HG03280 (cell line): ENCODE results near the gene SERPINH1.

ENCODE experiments used
- ATAC-seq: cut with Tn5 transposase; IDR thresholded peaks from one replicate; pipeline ENCODE4 v1.9.1; 2021; ENCODE audit warnings: mild to moderate bottlenecking, moderate library complexity; ENCODE audit not compliant: unreplicated experiment

SERPINH1 gene

DNA sequence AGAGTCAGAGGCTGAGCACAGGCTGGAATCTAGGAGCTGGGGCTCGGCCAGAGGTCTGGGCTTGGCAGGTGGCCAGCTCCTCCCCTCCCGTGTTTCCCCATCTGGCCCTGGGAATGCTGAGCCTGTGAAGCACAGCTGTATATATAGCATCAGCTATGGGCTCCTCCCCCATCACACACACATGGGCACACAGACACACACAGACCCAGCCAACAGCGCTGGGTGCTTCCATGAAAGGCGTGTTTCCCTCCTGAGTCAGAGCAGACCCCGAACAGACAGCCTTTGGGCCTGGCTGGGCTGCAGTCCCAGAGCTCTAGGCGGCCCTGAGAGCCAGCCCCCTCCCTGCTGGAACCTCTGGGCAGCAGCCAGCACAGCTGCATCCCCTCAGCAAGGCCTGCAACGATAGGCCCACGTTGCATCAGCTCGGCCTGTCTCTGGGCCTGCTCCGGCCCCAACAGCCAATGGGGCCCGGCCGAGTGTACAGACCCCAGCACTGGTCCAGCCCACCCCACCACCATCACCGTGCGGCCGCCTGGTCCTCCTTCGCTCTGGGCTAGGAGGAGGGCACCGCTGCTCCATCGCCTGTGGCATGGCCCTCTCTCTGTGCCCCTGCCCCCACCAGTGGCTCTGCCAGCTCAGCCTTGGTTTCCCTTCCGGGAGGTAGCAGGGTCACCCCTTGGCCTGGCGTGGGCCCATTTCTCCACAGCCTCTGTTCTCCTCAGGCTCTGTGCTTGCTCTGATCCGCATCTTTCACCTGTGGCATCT is 7.6 kb upstream of the SERPINH1 start:
- no peak for ATAC-seq

DNA sequence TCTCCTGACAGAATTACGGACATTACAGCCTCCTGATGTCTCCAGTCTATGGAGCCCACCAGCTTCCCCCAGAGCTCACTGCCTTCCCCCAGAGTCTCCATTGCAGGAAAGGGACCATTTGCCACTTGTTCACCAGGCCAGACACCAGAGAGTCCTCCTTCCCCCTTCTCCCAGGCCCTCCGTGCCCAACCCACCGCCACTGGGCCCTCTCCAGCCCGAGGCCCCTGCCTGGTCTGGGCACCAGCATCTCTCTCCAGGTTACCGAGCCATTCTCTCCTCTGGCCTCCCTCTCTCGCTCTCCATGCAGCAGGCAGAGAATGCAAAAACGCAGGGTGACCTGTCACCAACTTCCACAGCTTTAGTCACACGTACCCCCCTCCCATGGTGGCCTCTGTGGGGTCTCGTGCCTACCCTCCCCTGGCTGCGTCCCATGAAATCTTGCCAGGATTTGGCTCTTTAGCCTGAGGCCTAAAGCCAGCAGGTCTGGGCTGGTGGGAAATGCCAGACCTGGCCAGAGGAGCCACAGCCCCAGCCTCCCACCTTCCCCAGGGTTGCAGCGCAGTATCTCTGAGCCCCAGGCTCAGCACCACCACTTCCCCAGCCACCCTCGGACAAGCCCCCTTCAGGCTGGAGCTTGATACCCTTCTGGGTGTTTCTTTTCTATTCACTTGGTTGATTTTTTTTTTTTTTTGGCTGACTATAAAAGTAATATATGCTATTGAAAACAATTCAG is 6.8 kb upstream of the SERPINH1 start:
- ATAC-seq: no peak

DNA sequence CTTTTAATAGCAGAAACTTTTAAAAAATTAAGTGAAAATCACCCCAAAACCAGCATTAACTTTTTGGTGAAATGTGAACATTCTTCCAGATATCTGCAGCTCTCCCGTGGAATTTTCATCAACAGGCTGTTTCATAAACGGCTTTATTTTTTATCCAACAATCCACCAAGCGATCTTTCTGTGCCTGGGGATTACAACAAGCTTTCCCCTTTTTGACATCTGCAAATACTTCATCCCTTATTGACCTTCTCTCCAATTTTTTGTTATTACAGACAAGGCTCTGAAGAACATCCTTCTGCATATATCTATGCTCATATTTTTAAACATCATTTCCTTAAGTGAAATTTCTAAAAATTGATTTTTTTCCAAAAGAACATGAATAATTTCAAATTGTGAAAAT is 5.8 kb upstream of the SERPINH1 start:
- ATAC-seq: no peak

DNA sequence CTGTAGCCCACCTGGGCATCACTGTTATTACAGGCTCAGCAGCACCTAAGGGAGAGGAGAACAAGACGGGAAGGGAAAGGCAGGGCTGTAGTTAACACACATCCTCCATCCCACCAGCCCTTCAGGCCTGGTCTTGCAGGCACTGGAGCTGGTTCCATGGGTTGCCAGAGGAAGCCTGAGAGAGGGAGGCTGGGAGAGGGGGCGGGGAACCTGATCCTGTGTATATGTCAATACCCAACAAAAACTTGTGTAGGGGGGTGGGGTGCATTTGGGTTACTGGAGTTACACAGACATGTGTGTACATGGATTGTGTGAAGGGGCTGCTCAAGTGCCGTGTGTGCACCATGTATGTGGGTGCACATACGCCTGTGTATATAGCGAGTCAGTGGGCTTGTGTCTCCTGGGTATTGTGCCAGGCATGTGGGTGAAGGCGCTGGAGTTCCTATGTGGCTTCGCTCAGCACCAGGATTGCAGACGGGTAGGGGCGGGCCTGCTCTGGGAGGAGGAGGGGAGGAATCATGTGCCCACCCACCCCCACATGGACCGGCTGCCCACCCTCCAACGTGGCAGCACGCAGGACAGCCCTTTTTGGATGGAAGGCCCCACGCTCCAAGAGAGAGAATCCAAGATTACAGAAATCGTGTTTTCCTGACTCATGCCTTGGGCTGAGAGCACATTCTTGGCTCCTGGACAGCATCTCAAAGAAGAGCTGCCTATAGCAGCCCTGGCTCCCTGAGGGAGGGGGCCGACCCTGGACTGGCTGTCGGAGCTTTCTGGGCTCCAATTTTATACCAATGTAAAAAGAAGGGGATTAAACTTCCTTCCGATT is 4.2 kb upstream of the SERPINH1 start:
- no peak for ATAC-seq

DNA sequence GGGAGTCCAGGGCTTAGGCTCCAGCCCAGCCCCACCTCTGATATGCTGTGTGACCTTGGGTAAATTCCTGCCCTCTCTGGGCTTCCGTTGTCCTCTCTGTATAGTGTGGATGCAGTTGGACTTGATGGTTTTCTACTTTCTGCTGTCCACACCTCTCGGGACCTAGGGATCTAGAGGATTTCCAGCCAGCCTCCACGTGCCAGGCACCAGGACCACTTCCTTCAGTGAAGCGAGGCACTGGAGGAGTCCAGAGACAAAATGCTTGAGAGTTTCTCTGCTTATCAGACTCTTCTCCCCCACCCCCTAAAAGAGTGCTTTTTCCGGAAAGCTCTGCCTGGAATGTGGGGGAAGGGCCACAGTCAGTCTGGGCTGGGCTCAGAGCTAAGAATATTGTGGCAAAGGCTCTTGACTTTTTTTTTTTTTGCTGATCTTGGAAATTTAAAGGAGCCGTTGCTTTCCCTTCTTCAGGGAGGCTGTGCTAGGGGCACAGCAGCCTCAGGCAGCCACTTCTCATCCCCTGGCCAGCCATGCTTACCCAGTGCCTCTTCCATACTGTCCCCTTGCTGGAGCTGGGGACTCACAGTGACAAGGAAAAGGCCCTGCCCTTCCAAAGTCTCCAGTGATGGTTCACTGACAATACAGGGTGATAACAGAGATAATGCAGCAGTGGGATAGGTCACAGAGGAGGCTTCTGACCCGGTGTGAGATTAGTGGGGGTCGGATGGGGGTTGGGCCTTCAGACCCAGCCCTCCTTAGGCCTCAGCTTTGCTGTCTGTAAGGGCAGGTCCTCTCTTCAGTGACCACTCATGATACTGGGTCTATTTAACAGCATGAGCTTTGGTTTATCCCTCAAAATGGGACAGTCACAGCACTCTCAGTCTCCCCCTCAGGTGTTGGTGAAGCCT is 2.9 kb upstream of the SERPINH1 start:
- ATAC-seq: no peak

DNA sequence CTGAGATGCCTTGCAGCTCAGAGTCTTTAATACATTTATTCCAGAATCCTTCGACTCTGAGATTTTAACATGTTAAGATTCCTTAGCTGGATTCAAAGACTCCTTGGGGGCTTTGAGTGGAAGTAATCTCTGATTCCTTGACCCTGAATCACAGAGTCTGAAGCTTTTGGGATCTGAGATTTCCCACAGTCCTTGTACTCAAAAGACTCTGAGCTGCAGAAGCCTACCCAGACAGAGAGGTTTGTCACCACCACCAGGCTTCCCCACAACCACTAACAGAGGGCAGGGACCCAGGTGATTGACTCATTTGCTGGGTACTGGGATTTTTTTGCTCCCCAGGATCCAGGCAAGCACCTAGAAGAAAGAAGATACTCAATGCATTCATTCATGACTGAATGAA is 1.4 kb upstream of the SERPINH1 start:
- no peak for ATAC-seq

DNA sequence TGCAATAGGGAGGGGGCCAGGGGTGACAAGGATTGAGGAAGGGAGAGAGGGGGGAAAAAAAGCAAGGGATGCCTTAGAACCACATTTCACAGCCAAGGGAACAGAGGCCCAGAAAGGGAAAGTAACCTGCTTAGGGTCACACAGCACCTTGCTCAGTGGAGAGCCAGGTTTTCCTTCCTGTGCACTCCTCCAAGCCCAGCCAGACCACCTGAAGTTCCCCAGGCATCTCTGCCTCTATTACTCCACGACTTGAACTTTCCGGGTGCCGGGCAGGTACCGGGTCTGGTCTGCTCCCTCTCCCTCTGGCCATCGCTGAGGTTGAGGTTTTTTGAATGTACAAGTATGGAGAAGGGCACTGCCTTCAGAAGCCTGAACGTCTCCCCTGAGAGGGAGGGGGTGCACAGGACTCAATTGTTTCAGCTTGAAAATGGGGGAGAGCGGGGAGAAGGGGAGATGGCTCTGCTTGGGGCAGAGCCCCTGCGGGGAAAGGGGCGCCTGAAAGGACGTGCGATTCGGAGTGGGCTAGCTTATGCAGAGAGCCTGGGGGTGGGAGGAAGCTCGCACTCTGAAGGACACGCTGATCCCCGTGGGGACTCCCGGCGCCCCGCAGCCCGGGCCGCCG is 516 bp upstream of the SERPINH1 start:
- peak; percentile 12 for ATAC-seq

DNA sequence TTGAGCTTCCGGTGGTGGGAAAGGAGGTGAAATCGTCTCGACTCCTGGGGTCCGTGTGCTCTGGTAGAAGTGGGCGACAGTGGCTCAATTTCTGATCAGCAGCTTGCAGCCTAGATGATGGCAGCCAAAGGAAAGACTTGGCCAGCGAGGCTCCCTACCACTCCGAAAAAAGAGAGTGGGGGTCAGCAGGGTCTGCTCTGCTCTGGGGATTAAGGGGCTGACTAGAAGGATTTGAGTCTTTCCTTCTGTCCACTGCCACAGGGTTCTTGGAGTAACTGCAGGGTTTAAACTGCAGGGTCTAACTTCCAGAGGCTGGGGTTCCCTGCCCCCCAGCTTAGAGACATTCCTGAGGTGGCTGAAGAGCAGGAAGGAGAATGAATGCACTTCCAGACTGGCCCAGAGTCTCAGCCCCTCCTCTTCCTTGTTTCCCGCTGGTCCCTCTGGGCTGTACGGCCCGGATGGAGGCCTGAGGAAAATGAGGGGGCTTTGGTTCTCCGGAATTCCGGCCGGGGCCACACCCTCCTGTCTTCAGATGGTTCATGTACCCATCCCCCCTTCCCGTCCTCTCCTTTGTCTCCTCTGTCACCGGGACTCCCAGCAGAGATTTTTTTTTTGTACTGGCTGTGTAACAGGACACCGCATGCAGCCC is 907 bp downstream of the SERPINH1 start:
- no peak for ATAC-seq

DNA sequence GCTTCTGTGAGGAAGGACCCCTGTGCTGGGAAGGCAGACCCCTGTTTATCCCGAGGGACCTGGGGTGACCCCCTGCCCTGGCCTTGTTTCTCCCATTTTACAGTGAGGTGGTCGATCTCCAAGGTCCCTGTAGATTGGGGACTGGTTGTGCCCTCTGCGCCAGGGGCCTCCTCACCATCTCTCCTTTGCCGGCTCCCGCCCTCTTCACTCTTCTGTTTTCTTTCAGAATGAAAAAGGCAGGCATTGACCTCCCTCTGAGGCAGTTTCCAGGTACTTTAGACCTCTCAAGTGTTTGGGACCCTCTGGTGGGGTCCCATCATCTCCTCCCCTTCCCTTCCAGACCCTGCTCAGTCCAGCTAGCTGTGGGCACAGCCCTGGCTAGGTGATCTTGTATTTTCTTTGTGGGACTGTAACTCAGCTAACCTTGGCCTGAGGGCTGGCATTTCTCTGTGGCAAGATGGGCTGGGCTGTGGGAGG is 1.5 kb downstream of the SERPINH1 start:
- ATAC-seq: no peak

DNA sequence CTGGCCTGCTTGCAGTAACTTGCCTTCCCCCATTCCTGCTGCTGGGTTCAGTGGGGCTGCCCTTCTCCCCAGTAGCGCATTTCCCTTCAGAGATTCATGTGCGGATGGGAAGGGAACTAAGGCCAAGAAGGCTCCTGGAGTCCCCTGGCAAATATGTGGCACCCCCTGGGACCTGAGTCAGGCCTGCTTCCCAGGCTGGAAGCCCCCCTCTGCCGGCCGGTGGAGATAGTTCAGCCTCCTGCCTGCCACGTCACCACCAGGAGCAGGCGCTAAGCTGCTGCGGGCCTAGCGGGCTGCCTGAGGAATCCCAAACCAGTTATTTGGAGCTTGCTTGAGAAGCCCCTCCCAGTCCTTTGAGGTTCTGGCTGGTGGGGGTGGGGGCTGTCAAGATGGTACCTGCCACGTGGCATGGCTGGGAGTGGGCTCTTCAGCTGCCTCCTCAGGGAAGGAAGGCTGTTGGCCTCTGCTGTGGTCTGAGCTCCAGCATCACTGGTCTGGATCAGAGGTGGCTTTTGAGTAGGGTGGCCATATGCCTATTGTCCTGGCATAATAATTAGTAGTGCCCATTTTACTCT is 2.0 kb downstream of the SERPINH1 start:
- ATAC-seq: no peak

DNA sequence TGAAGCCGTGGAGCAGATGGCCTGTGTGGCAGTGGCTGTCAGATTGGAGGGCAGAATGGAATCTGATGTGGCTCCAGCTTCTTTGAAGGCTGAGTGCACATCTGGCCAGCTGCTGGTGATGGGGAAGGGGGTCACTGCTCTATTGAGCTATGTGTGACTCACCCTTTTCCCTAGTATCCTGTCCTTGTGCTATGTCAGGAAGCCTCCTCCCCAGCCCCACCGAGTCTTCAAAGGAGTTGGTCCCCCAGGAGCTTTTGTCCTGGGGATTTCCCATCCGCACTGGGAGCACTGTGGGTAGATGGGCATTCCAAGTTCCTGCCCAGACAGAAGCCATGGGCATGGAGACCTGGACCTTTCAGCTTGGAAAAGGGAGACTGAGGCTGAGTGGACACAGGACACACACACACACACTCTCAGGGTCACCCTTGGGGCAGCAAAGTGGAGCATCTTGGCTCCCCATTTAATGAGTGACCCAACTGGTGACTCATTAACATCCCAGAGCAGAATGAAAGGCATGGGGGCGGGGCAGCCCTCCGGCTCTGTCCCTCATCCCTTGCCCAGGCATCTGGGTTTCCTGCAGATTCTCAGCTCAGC is 3.3 kb downstream of the SERPINH1 start:
- no peak for ATAC-seq

DNA sequence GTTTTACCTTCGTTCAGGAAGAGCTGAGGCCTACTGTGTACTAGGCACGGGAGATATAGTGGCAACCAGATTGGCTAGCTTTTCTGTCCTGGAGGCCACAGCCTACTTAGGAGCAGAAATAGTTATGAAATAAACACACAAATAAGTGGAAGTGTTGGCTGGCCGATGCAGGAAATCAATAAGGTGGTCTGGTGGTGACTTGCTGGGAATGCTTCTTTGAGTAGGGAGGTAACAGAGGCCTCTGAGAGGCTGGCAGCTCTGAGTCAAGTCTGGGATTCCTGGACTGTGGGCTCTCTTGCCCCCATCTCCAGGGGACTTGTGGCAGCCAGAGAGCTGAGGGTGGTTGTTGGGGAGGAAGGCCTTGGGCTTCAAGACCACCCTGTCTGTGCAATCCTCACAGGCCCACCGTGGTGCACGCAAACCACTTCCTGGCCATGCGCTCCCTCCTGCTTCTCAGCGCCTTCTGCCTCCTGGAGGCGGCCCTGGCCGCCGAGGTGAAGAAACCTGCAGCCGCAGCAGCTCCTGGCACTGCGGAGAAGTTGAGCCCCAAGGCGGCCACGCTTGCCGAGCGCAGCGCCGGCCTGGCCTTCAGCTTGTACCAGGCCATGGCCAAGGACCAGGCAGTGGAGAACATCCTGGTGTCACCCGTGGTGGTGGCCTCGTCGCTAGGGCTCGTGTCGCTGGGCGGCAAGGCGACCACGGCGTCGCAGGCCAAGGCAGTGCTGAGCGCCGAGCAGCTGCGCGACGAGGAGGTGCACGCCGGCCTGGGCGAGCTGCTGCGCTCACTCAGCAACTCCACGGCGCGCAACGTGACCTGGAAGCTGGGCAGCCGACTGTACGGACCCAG is 4.1 kb downstream of the SERPINH1 start:
- no peak for ATAC-seq

DNA sequence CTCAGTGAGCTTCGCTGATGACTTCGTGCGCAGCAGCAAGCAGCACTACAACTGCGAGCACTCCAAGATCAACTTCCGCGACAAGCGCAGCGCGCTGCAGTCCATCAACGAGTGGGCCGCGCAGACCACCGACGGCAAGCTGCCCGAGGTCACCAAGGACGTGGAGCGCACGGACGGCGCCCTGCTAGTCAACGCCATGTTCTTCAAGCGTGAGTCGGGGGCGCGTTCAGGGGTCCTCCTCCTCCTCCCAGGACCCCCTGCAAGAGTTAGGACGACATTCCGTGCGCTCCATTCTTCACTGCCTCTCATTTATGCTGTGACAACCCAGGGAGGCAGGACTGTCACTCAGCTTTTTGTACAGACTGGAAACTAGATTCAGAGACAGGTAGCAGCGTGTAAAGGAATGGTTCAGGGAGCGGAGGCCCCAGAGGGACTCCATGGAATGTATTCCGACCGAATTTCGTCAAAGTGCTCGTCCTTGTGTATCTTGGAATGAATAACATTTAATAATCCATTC is 4.8 kb downstream of the SERPINH1 start:
- no peak for ATAC-seq

DNA sequence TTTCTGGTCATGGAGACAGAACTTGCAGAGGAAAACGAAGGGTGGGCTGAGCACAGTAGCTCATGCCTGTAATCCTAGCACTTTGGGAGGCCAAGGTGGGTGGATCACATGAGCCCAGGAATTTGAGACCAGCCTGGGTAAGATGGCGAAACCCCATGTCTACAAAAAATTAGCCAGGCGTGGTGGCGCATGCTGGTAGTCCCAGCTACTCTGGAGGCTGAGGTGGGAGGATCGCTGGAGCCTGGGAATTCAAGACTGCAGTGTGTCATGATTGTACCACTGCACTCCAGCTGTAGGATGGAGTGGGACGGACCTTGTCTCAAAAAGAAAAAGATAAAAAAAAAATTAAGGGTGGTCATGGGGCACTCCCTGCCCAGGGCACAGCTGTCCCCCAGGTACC is 5.9 kb downstream of the SERPINH1 start:
- ATAC-seq: no peak

DNA sequence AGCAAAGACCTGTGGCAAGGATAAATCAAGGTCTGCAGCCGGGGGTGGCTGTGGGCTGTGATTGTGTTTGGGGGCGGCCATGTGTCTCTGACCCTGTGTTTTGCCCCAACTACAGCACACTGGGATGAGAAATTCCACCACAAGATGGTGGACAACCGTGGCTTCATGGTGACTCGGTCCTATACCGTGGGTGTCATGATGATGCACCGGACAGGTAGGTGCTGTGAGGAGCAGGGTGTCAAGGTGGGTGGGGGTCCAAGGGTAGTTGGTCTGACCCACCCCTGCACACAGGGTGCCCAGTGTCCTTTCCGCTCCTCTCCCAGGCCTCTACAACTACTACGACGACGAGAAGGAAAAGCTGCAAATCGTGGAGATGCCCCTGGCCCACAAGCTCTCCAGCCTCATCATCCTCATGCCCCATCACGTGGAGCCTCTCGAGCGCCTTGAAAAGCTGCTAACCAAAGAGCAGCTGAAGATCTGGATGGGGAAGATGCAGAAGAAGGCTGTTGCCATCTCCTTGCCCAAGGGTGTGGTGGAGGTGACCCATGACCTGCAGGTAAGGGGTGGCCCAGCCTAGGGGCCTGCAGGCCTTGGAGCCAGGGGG is 6.7 kb downstream of the SERPINH1 start:
- no peak for ATAC-seq

DNA sequence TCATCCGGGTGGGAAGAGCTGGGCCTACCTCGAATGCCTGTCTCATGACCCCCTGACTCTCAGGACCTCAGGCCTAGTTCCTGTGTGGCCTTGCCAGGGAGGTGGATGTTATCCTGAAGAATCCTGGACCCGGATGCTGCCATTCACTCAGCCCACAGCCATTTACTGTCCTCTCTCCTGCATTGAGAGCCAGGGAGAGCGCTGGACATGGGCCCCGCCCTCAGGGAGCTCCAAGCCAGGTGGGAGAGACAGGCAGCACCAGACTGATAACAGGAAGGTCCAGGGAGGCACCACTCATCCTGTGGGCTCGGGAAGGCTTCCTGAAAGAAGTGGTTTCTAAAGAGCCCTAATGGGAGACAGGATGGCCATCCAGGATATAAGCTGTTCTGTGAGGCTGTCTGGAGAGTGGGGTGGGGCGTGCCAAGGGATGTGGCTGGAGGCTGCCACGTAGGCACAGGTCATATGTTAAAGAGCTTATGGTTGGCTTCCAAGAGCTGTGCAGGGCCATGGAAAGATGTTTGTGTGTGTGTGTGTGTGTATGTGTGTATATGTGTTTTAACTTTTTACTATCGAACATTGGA is 8.6 kb downstream of the SERPINH1 start:
- no peak for ATAC-seq

DNA sequence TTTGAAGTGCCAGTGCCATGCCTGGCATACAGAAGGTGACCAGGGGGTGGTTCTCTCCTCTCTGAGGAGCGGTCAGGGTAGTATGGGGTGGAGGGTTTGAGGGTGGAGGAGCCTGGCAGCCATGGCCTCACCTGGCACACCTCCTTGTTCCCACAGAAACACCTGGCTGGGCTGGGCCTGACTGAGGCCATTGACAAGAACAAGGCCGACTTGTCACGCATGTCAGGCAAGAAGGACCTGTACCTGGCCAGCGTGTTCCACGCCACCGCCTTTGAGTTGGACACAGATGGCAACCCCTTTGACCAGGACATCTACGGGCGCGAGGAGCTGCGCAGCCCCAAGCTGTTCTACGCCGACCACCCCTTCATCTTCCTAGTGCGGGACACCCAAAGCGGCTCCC is 9.6 kb downstream of the SERPINH1 start:
- no peak for ATAC-seq
